PC-3 (cell line): ENCODE measurements around the gene LRP10.

Experiments used
- CTCF ChIP-seq: fragments of 300-600 bp; sonication (generic); conservative IDR thresholded peaks from 2 replicates; pipeline ENCODE4 v1.5.1; 2017; ENCODE audit warnings: antibody characterized with exemption, low read depth, mild to moderate bottlenecking, low read length
- EZH2 ChIP-seq: fragments of 300-600 bp; sonication (generic); IDR thresholded peaks from one replicate; pipeline ENCODE4 v1.6.1; 2017; ENCODE audit warnings: antibody characterized with exemption, mild to moderate bottlenecking, low read length; ENCODE audit not compliant: unreplicated experiment
- EZH2phosphoT487 ChIP-seq: fragments of 300-600 bp; sonication (generic); IDR thresholded peaks from 2 replicates; pipeline ENCODE4 v1.6.1; 2018; ENCODE audit warnings: mild to moderate bottlenecking, antibody characterized with exemption, low read length, borderline replicate concordance

GRCh38 chr14:22842211-22843122 lies 29.1 kb upstream of the LRP10 start:
- no peak for TF ChIP-seq CTCF
- no peak for TF ChIP-seq EZH2
- no peak for TF ChIP-seq EZH2phosphoT487
